GM21526 (cell line): ENCODE measurements around the gene STK32A.
"Not testable (repeated sequence)": the region's sequence is repeated elsewhere in the genome, so short reads cannot be mapped to it uniquely, and the experiment has no call there.

Experiments used
- ATAC-seq: cut with Tn5 transposase; IDR thresholded peaks from one replicate; pipeline ENCODE4 v1.9.1; 2021; ENCODE audit warnings: moderate library complexity; ENCODE audit not compliant: unreplicated experiment, low FRiP score

The STK32A gene

DNA sequence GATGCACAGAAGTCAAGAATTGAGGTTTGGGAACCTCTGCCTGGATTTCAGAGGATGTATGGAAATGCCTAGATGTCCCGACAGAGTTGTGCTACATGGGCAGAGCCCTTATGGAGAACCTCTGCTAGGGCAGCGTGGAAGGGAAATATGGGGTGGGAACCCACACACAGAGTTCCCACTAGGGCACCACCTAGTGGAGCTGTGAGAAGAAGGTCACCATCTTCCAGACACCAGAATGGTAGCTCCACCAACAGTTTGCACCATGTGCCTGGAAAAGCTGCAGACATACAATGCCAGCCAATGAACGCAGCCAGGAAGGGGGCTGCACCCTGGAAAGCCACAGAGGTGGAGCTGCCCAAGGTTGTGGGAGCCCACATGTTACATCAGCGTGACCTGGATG, 104.5 kb downstream of the STK32A start:
- ATAC-seq = no peak

DNA sequence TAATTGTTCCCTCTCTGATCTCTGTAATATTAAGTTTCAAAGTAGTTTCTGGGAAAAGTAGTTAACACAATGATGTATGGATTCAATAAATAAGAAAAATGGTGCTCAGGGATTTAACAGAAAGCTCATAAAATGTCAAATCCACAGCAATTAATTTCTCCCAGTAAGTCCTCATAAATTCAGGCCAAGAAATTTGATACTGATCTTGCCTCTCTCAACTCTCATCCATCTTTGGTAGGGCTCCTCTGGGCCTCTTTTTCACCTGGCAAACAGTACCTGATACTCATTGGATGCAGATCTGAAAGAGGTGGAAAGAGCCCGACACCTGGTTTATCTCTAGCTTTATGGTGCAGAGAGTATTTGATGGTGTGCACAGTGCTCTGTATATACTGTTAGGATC, 106.1 kb downstream of the STK32A start:
- no peak for ATAC-seq

DNA sequence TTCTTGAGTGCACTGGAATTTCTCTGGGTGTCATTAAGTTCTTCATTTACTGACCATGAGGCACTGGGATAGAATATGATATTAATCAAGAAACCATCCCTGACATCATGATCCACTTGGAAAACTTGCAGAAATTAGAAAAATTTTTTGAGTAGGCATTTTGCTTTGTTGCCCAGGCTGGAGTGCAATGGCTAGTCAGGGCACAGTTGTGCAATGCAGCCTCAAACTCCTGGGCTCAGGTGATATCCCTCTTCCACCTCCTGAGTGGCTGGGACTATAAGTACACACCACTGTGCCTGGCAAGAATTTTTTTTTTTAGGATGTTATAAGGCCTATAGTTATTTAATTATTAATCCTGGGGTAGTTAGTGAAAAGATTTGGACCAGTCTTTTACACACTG, 106.5 kb downstream of the STK32A start:
- ATAC-seq = no peak

DNA sequence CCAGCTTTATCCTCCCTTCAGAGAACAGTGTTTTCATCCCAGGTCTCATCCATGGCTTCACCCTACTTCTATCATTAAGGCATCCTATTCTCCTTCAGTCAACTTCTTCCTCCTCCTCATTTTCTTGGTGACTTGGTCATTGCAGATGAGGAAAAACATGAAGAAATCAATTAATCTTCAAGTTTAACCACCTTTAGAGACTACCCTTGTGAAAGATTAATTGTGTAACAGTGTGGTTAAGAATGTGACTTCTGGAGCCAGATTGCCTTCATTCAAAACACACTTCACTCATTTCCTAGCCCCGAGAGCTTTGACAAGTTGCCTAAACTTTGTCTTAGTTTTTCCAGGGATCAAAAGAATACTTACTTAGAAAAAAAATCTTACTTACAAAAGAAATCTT, 110.0 kb downstream of the STK32A start:
- ATAC-seq = no peak

DNA sequence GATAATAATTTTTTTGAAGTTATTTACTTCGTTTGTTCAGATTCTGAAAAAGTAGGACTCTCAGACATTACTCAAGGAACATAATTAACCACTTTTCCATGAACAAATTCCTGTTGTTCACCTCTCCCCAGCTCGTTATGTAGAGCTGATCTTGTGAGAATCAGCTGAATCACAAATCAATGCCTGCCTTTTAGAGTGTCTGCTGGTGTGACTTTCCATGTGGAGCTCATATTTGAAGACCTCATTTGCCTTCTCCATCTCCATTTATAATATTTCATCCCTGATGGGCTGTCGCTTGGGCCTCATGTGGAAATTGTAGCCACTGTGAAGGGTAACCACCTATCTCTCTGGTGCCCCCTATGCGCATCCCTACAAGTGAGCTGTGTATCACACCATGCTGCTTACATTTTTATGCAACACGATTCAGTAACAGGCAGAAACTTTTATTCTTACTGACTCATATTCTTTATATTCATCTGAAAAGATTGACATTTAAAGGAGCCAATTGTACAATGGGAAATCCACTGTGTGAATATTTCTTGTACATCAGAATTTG, 111.3 kb downstream of the STK32A start:
- no peak for ATAC-seq

DNA sequence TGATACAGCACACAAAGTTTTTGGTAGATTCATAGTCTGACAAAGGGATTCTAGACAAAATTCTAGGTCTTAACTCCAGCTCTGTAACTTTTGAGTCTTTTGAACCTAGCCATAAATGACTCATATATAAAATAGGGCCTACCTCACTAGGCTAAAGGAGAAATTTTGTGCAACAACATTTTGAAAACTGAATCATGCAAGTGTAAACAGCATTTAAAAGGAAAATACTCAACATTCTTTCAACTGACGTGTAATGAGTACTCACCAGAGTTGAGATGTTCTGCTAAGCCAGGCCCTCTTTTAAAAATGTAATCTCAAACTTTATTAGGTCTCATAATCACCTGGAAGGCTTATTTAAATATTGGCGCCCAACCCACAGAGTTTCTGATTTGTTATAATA, 113.2 kb downstream of the STK32A start:
- no peak for ATAC-seq

DNA sequence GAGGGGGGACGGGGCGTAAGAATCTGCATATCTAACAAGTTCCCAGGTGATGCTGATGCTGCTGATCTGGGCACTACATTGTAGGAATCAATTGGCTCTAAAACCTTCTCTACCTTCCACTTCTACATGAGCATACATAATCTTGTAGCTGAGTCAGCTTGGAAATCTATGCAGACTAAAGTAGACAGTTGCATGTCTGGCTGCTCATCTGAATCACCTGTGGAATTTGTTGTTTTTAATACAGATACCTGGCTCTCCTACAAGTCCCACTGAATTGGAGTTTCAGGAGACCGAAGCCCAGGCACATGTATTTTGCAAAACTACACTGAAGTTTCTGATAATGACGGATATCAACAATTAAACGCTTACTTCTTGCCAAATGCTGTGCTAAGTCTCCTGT, 113.6 kb downstream of the STK32A start:
- ATAC-seq = no peak

DNA sequence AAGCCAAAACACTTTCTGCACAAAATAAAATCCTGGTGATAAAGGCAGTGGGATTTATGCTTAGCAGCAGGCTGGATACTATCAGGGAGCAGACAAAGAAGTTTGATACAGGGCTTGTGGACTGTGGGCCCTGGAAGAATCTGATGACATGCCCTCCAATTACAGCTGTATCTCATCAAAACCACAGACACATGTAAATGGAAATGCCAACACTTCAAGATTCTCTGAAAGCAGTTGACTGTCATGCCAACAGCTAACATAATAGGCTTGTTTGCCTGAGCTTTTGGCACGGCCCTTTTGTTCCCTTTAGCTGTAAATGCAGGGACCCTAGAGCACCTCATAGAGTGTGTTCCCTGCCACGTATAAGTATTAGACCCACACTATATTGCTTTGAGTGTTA, 114.4 kb downstream of the STK32A start:
- no peak for ATAC-seq

DNA sequence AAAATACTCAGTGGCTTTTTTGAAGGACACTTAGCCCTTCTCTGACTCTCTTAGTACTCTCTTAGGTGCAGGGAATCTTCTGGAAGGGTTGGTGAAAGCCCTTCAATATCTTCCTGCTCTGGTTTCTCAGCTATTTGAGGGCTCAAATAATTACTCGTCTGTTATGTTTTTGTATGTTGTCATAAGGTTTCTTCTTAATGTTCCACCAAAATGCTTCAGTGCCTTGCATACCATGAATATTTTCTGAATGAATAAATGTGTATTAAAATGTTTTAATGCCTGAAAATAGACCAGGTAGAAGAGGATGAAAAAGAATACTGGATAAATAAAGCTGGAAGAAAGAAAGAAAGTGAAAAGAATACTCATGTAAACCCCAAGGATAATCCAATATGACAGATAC, 124.3 kb downstream of the STK32A start:
- no peak for ATAC-seq

DNA sequence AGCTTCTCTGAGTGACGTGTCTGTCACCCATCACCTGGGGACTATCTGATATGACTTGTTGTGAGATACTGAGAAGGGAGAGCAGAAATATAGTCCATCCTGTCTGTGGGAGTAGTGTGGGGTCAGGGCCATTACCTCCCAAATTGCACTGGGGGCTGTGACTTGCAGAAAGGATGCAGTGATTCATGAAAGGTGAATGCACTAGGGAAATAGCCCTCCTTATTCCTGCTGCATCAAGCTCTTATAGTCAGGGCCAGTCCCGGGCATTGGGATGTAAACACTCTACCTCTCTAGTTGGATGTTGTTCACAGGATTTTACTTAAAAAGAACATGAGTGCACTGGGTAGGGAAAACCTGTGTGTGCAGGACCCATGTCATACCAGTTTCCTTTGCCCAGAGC, 124.8 kb downstream of the STK32A start:
- no peak for ATAC-seq

DNA sequence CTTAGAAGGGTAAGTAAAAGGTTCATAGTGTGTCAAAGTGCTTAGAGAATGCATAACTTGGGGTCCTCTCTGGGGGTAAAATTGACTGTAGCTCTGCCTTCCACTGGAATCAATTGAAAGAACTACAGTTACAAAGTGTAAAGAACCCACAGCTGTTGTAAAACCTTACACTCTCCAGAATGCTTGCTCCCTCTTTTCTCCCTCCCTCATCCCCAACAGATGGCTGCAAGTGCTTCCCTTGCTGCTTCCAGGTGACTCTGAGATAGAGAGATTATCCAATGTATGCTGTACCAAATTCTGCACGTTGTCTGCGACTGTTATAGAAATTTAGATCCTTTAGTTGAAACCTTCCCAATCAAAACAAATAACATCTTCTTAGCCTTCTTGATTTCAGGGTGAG, 126.0 kb downstream of the STK32A start:
- ATAC-seq = no peak

DNA sequence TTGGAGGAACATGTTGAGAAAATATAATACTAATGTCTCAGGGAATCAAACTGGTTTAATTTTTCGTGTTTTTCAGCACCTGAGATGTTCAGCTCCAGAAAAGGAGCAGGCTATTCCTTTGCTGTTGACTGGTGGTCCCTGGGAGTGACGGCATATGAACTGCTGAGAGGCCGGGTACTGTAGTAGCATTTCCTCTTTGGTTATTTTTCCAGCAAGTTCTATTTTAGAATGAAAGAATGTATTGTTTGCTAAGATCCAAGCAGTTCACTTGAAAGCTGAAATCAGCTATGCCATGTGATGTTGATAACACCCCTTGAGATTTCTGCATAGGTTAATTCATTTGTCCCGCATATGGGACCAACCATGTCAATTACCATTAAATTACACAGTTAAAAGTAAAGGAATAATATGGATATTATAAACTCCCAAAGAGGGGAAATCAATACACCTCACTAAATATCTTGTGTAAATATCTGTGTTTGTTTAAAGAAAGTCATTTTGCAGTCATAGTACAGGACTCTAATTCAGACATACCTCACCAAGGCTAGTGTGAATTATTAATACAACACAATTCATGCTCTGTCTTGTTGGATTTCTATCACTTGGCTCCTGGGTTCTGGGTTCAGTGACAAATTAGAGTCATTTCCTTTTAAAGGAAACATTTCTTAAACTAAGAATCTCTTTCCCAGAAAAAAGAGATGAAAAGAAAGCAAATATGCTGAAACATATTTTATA, 126.8 kb downstream of the STK32A start:
- ATAC-seq = no peak

DNA sequence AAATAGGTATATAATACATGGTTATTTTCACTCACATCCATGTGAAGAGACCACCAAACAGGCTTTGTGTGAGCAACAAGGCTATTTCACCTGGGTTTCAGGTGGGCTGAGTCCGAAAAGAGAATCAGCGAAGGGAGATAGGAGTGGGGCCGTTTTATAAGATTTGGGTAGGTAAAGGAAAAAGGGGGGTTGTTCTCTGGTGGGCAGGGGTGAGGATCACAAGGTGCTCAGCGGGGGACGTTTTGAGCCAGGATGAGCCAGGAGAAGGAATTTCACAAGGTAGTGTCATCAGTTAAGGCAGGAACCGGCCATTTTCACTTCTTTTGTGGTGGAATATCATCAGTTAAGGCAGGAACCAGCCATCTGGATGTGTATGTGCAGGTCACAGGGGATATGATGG, 132.6 kb downstream of the STK32A start:
- ATAC-seq = not testable (repeated sequence)

DNA sequence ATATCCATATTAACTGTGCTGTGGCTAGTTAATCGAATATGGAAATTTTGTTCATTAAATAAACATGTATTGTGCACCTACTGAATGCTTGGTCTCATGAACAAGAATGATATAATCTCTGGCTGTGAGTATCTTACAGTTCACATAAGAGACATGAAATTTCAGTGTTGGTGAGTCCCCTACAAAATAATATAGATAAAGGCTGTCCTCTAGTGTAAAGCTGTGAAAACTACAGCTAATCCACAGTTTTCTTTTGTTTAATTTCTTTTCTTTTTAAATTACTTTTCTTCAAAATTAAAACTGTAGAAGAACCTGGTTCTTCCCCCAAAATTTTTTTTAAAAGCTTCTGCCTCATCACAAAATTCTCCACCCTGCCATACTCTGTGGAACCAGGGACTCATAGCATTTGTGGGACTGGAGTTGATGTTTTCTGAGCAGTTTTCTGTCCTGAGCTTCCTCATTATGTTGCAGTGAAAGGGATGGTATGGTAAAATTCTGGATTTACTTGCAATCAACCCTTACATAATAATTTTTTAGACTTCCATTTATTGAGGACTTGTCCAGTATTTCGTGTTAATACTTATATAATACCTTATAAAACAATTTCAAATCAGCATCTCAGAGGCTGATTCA, 135.0 kb downstream of the STK32A start:
- no peak for ATAC-seq

DNA sequence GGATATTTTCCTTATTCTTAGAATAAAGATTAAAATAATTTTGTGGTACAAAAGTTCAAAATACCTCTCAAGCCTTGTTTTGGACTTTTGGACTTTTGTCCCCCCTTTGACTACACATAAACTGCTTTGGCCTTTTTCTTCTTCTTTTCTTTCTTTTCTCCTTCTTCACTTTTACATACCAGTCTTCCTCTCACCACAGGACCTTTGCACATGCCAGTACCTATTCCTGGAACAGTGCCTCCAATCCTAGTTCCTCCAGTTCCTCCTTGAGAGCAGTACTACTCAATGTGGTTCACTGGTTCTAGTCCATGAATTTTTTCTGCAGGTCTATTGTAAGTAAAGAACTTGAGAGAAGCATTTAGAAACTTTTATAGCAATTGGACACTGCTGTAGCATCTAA, 136.5 kb downstream of the STK32A start:
- ATAC-seq = no peak

DNA sequence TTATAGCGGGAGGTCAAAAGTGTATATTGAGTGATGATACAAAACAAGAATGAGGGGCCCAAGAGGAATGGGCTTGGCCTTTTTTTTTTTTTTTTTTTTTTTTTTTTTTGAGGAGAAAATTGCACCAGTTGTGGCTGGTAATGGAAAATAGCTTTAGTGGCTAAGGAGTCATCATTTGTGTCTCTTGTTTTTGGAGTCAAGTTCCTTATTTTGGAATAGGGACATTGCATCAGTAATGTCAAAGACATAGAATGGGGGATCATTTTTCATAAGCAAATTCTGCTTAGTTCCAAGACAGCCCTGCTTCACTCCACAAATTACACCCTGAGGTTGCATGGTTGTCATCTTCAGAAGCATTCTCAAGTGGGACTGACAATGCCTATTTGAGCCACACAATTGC, 137.4 kb downstream of the STK32A start:
- no peak for ATAC-seq

DNA sequence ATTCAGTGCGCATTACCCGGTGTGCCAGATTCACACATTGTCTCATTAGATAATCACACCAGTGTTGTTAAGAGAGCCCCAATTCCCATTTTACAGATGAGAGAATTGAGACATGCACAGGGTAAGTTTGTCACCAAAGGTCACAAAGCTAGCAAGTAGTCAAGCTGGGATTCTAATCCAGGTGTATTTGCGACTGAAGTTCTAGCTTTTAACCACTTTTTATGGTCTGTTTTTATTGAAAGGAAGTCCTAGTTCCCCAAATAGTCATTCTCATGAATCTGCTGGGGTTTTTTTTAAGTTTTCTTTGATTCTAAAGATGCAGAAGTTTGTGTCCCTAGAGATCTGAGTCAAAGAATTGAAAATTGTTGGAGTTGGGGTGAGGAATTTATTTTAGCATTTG, 138.5 kb downstream of the STK32A start:
- ATAC-seq = no peak

DNA sequence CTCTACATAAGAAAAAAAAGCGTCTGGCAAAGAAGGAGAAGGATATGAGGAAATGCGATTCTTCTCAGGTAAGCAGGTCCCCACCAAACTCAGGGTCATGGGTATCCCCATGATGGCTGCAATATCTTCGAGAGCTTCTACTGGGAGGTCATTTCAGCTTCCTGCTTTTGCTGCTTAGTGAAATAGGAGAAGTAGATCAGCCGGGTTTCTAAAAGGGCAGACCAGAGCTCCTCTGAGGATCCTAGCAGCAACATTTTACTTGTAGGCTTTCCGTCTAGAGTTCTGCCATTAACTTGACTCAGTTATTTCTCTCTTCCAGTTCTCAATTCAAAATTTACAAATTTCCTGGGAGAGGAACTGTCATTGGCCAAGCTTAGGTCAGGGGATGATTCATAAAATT, 140.3 kb downstream of the STK32A start:
- ATAC-seq = no peak

DNA sequence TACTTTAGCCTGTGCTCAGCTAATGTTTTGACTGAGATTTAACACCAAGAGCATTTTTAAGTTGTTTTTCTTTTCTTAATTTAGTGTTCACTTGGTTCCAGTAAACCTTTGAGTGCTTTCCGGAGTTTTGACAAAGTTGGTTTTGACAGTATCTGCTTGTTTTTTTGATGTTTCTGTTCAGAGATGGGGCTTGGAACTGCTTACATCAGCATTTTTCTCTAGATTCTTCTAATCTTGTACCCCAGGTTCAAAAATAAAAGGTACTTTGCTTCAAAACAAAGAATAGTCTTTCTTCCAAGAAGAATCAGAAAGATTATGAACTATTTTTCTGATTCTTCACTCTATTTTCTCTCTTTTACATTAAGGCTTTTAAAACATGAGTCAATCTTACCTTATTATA, 142.9 kb downstream of the STK32A start:
- no peak for ATAC-seq

DNA sequence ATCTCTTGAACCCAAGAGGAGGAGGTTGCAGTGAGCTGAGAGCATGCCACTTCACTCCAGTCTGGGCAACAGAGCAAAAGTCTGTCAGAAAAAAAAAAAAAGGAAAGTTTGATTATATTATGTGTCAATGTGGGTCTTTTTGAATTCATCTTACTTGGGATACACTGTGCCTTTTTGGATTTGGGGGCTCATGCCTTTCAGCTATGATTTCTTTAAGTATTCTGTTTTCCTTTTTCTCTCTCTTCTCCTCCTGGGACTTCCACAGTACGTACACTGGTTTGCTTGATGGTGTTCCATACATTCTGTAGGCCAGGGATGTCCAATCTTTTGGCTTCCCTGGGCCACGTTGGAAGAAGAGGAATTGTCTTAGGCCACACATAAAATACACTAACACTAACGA, 146.7 kb downstream of the STK32A start:
- no peak for ATAC-seq

DNA sequence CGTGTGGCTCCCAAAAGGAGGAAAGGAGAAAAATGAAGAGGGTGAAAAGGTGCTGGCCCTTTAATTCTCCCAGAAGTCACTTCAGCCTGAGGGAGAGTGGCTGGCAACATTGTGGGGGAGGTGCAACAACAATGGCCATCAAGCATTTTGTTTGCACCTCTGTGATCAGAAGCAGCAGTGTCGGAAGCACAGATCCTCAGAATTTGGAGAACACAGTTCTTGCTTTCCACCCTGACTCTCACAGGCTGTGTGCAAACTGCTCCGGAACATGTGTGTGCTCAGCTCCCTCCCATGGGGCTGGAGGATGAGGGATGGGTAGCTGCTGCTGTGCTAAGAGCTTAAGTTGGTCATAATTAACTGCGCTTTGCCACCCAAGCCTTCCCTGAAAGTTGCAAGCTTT, 147.9 kb downstream of the STK32A start:
- ATAC-seq = no peak
